ENCODE data around the gene MRPL17.

DNA sequence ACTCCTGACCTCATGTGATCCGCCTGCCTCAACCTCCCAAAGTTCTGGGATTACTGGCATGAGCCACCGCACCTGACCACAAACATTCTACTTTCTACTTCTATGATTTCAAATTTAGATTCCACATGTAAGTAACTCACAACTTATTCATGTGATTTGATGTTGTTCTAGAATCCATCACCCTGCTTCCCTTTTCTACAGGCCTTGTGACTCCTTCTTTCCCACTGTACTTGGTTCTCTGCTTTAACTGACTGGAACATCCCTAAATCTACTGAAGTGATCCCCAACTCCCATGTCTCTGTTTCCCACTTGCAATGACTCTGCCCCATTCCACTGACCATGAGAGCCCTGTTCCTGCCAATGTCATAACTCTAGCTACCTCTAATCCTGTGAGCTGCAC, 25.7 kb upstream of the MRPL17 start:
- TF ChIP-seq, protein P1, sequence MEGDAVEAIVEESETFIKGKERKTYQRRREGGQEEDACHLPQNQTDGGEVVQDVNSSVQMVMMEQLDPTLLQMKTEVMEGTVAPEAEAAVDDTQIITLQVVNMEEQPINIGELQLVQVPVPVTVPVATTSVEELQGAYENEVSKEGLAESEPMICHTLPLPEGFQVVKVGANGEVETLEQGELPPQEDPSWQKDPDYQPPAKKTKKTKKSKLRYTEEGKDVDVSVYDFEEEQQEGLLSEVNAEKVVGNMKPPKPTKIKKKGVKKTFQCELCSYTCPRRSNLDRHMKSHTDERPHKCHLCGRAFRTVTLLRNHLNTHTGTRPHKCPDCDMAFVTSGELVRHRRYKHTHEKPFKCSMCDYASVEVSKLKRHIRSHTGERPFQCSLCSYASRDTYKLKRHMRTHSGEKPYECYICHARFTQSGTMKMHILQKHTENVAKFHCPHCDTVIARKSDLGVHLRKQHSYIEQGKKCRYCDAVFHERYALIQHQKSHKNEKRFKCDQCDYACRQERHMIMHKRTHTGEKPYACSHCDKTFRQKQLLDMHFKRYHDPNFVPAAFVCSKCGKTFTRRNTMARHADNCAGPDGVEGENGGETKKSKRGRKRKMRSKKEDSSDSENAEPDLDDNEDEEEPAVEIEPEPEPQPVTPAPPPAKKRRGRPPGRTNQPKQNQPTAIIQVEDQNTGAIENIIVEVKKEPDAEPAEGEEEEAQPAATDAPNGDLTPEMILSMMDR (conservative IDR thresholded peaks at IDR 0.05; ENCODE audit: low read depth, low read length), result no peak
- TF ChIP-seq EZH2 (IDR thresholded peaks at IDR 0.05; ENCODE audit: borderline replicate concordance, low read depth, low read length, poor library complexity, severe bottlenecking), result no peak

Measured in A673 (cell line).